Activated effector memory CD4-positive, alpha-beta T cell treated with Interleukin-2 at 50 U/mL for 16 hours (primary cell): ENCODE data around the gene ADTRP.
"Not testable (repeated sequence)": the region's sequence is repeated elsewhere in the genome, so short reads cannot be mapped to it uniquely, and the experiment has no call there.

Experiments
- DNase-seq: peaks from one replicate; pipeline ENCODE4 v3.0.0-alpha.2; 2020

The ADTRP gene

DNA sequence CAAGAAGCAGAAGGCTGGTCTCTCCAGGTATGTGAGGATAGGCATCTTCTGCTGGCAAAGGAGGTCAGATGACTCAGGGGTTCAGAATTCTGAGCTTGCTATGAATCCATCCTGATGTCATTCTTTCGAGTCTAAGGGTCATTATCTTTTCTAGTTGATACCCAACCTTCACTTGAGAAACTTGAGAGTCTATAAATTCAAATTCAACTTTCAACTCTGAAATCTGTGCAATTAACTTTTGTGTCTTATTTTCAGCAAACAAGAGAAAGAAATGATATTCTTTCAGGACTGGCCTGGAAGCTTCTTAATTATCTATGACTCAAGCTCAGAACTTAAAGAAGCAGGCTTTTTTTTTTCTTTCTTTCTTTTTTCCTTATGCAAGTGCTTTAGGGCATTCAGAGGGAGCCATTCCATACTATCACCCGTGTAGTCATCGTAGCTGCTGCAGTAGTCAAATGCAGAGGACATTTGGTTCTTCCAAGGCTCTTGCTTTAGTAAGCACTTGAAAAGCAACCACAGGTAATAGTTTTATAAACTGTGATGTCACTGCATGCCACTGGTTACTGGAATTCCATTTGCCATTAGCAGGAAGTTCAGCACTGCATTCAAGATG lies 93.0 kb downstream of the ADTRP start:
- no peak for DNase-seq

DNA sequence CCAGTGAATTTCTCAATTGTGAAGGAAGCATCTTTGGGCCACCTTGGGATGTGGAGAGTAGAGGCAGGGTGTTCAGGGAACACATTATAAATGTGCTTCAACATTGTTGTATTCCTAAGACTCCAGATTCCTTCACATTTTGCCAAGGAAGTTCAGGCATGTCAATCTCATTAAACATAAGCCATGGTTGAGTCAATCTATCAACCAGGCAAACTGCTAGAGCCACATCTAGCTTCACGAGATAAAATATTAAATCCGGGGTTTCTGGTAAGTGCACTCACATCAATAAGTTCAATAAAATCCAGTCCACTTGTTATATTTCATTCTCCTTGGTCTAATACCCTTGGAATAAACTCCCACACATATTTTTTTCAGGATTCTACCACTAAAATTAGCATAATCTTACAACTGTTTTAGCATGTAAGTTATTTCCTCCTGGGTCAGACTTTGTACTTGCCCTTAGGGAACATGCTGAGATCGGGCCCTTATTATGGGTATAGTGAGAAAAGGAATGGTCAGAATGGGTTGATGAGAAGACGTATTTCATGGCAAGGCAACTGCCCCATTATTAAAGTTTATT lies 93.6 kb downstream of the ADTRP start:
- DNase-seq = no peak

DNA sequence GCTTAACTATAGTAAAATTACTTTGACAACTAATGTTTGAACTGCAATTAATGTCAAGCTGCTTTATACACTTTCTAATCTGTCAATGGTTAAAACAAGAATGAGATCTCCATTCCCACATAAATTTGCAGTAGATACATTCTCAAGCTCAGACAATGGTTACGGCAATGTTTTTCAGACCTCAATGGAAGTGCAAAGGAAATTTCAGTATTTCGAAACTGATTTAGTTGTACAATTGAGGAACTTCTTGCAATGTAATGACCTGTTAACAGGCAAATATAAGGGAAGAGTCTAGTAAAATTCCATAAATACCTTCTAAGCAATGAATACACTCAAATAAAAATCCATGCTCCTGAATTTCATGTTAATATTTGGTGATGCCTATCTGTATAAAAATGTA lies 94.7 kb downstream of the ADTRP start:
- DNase-seq = no peak

DNA sequence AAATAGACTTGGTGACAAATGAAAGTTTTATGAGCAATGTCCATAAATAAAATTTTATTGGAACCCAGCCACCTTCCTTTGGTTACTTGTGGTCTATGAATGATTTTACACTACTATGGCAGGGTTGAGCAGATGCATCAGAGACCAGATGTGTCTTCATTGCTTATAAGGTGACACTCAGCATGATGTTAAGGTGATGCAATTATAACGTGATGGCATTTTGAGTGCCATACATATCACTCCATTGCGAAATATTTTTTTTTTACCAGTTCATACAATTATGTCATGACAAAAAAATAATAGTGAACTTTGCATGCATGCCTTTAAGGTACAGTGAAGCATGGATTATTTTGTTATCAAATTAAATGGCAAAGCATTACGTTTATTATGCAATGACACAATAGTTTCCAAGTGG lies 96.0 kb downstream of the ADTRP start:
- DNase-seq = no peak

DNA sequence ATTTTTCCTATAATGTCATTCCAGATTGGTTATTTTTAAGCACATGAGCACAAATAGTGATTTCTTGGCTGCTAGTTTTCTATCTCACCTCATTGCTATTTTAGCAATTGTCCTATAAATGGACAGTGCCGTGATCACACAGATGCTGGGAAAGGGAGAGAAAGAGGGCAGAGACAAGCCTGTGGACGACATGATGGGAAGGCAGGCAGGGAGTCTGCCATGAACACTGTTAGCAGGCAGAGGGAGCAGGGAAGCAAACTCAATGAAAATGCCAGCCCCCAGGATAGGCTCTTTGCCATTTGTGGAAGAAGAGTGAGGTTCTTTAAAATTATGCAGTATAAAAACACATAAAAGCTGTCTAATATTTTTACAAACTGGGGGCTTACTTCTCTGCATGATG lies 96.8 kb downstream of the ADTRP start:
- DNase-seq = no peak

DNA sequence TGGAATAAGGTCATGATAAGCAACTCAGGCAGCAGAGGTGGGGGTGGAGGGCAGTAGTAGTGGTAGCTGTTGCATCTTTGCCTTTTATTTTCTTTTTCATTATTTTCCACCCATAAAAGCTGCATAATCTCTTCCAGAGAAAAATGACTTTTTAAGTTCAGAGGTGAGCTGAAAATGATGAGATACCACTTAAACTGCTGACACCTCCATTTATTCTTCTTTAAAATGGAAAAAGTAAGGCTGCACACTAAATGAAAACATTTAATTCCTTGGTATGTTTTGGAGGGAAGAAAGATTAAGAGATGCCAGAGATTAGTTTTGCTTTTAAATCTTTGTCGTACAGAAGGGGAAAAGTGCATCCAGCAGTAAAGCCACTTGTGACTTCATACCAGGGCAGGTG lies 97.2 kb downstream of the ADTRP start:
- no peak for DNase-seq

DNA sequence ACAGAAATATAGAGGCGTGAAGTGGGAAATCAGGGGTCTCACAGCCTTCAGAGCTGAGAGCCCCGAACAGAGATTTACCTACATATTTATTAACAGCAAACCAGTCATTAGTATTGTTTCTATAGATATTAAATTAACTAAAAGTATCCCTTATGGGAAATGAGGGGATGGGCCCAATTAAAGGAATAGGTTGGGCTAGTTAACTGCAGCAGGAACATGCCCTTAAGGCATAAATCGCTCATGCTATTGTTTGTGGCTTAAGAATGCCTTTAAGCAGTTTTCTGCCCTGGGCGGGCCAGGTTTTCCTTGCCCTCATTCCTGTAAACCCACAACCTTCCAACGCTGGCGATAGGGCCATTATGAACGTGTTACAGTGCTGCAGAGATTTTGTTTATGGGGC lies 98.1 kb downstream of the ADTRP start:
- DNase-seq = not testable (repeated sequence)

DNA sequence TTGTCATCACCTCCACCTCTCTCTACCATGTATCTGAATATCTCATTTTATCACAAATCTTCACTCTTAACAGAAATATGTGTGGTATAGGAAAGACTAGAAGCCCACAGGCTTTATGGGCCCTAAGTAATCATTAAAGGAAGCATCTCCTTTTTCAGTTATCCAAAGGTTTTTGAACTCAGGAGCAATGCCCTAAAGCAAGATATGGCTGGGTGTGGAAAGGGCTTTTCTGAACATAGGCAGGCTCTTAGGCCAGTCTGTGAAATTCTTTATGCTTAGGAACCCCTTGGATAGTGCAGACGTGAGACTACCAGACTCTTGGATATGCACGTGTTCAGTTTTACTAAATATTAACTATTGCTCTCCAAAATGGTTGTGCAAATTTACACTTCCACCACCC lies 99.5 kb downstream of the ADTRP start:
- no peak for DNase-seq

DNA sequence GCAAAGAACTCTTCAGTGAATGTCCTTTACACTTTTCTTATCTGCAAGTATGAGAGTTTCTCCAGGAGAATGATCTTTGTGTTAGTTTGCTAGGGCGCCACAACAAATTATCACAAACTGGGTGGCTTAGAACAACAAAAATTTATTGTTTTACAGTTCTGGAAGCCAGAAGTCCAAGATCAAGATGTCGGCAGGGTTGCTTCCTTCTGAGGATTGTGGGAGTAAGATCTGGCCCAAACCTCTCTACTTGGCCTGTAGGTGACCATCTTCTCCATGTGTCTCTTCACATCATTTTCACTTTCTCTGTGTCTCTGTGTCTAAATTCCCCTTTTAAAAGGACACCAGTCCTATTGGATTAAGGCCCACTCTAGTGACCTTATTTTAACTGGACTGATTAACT lies 103.0 kb downstream of the ADTRP start:
- DNase-seq = no peak

DNA sequence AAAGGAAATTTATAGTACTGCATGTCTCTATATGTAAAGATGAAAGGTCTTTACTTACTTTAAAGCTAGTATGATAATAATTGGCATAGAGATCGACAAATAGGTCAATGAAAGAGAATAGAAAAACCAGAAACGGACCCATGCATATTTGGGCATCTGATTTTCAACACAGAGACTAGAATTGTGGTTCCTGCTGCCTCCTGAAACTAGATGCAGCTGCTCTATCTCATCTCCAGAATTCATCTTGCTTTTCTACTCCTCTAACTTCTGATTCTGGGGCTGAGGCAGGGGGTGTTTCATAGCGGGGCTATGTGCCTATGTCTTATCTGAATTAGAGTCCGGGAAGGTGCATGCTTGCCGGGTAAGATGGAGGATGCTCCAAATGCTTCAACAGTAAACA lies 105.9 kb downstream of the ADTRP start:
- DNase-seq = no peak

DNA sequence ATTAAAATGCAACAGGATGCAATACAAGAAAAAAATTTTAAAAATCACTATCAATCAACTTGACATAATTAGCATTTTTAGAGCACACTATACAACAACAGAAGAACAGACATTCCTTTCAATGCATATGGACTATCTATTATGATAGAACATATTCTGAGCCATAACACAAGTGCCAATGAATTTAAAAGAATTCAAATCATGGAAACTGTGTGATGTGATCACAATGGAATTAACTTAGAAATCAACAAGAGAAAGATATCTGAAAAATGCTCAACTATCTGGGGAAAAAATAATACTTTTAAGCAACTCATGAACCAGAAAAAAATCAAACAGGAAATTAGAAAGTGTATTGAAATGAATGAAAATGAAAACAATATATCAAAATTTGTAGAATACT lies 106.3 kb downstream of the ADTRP start:
- no peak for DNase-seq

DNA sequence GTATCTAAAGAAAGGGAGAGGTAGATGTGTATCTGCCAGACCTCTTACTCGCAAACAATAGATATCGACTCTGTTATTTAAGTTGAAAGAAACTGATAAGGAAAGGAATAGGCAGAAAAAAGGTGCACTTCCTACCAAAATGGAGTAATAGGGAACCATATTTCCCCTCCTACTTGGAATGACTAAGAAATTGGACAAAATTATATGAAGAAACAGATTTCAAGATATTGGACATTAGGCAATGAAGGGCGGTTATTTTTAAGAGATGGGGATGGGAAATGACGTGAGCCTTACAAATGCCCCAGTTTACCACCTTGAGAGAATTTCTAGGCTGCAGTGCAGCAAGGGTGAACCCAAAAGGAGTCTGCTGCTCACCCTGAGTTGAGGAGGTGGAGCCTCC lies 108.9 kb downstream of the ADTRP start:
- DNase-seq = no peak

DNA sequence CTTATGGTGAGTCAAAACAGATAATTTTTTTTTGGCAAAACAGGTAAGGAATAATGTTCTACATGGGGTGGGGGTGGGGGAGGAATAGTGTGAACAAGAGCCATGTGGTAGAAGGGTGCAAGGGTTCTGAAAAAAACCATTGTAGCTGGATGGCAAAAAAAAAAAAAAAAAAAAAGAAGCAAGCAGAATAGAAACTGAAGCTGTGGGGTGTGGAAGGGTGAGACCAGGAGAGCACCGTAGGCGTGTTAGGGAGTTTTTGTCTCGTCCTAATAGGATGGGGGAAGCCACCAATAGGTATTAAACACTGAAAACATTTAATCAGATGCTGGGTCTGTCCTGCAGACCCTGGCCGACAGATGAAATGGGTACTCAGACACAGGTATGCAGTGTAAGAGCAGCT lies 110.1 kb downstream of the ADTRP start:
- no peak for DNase-seq

DNA sequence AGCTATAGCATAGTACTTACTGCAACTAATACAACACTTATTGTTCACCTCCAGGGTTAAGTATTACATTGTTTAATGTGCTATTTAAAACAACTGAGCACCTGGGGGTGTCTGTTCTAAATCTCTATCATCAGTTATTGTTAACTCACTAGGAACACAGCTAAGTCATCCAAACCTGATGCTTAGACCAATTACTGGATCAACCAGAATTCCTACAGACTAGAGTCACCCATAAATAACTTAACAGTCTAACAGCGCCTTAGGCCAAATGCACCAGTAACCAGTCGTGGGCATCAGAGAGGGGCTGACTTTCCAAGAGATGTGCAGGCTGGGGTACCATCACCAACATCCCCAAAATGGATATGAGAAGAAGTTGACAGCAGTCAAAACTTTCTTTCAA lies 110.7 kb downstream of the ADTRP start:
- DNase-seq = no peak

DNA sequence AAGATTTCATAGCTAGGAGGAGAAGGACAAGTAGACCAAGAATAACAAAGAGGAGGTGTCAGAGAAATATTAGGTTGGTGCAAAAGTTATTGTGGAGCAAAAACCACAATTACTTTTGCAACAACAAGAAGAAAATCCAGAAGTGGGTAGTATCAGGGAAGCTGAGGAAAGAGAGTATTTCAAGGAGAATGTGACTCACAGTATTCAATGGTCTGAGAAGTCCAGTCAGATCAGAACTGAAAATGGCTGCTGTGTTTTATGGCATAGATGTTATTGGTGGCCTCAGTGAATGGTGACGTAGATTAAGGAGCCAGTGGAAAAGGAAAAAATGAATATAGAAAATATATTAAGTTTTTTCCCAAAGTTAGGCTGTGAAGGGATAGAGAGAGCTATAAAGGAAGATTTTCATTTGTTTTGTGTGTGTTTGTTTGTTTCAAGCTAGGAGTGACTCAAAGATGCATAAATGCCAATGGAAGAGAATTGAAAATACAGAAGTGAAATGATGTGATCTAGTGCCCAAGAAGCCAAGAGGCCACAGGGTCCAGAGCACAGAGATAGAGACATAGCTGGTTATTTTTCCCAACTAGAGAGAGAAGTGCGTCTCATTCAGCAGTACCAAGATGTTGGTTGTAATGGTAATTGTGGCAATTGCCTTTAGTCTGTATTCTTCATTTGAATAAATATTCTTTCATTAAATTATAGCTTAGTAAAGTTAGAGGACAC lies 112.8 kb downstream of the ADTRP start:
- no peak for DNase-seq
